DND-41 (cell line): ENCODE results near the gene COPS9.

Source experiments
- EZH2 ChIP-seq: IDR thresholded peaks from 3 replicates; pipeline ENCODE4 v1.6.1; 2012; ENCODE audit warnings: borderline replicate concordance, low read depth, mild to moderate bottlenecking, moderate library complexity, low read length, inconsistent platforms; ENCODE audit not compliant: severe bottlenecking
- TF ChIP-seq, protein P1 (sequence below): IDR thresholded peaks from 2 replicates; pipeline ENCODE4 v1.5.1; 2012; ENCODE audit warnings: borderline replicate concordance, low read length, moderate library complexity, mild to moderate bottlenecking; ENCODE audit not compliant: poor library complexity, severe bottlenecking; ENCODE audit errors: extremely low read depth

- TF ChIP-seq, protein P1, sequence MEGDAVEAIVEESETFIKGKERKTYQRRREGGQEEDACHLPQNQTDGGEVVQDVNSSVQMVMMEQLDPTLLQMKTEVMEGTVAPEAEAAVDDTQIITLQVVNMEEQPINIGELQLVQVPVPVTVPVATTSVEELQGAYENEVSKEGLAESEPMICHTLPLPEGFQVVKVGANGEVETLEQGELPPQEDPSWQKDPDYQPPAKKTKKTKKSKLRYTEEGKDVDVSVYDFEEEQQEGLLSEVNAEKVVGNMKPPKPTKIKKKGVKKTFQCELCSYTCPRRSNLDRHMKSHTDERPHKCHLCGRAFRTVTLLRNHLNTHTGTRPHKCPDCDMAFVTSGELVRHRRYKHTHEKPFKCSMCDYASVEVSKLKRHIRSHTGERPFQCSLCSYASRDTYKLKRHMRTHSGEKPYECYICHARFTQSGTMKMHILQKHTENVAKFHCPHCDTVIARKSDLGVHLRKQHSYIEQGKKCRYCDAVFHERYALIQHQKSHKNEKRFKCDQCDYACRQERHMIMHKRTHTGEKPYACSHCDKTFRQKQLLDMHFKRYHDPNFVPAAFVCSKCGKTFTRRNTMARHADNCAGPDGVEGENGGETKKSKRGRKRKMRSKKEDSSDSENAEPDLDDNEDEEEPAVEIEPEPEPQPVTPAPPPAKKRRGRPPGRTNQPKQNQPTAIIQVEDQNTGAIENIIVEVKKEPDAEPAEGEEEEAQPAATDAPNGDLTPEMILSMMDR = no peak
- no peak for TF ChIP-seq EZH2
Measured at GRCh38 chr2:240162939-240163714, 27.0 kb upstream of the COPS9 start.
